NB4 (cell line): ENCODE results near the gene SLC22A2.

Source experiments
- DNase-seq: peaks from one replicate; pipeline ENCODE4 v3.0.0; 2010; ENCODE audit warnings: low read depth
- H3K4me3 ChIP-seq: one replicate; pipeline ENCODE4 v1.5.1; 2011; ENCODE audit warnings: mild to moderate bottlenecking, low read depth, low read length, moderate library complexity
- MYC ChIP-seq: IDR thresholded peaks from 2 replicates; pipeline ENCODE4 v1.6.1; 2011; ENCODE audit warnings: low read depth, low read length
- POLR2A ChIP-seq: IDR thresholded peaks from 2 replicates; pipeline ENCODE4 v1.6.1; 2011; ENCODE audit warnings: mild to moderate bottlenecking; ENCODE audit not compliant: insufficient read length; ENCODE audit errors: extremely low read depth
- TF ChIP-seq, protein P1 (sequence below): IDR thresholded peaks from 2 replicates; pipeline ENCODE4 v1.6.1; 2011; ENCODE audit warnings: low read depth, low read length
- TF ChIP-seq, protein P2 (sequence below): IDR thresholded peaks from one replicate; pipeline ENCODE4 v1.5.1; 2012; ENCODE audit warnings: low read depth, low read length

SLC22A2 gene

DNA sequence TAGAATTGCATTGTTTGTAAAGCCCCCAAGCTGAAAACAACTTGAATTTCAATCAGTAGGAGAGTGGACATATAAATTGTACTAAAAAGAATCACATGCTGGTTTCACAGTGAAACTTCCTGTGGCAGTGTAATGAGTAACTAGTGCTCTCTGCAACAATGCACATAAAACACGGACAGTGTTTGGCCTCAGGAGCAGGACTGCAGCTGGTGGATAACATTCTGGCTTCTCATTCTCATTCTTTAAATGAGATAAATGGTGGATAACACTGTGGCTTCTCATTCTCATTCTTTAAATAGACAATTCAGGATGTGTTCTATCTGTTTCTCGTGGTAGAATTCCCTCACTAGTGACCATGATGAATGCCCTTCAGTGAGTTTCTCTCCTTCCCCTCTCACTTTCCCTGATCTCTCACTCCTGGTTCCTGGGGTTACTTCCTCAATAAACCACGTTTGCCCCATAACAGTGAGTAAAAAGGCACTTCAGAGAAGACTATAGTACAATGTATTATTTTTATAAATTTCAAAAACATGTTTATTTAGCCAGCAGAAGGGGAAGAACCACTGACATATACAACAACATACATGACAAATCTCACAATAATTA lies 59.9 kb downstream of the SLC22A2 start:
- no peak overlapping the region for H3K4me3 ChIP-seq
- TF ChIP-seq, protein P1, sequence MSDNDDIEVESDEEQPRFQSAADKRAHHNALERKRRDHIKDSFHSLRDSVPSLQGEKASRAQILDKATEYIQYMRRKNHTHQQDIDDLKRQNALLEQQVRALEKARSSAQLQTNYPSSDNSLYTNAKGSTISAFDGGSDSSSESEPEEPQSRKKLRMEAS = no peak
- TF ChIP-seq, protein P2, sequence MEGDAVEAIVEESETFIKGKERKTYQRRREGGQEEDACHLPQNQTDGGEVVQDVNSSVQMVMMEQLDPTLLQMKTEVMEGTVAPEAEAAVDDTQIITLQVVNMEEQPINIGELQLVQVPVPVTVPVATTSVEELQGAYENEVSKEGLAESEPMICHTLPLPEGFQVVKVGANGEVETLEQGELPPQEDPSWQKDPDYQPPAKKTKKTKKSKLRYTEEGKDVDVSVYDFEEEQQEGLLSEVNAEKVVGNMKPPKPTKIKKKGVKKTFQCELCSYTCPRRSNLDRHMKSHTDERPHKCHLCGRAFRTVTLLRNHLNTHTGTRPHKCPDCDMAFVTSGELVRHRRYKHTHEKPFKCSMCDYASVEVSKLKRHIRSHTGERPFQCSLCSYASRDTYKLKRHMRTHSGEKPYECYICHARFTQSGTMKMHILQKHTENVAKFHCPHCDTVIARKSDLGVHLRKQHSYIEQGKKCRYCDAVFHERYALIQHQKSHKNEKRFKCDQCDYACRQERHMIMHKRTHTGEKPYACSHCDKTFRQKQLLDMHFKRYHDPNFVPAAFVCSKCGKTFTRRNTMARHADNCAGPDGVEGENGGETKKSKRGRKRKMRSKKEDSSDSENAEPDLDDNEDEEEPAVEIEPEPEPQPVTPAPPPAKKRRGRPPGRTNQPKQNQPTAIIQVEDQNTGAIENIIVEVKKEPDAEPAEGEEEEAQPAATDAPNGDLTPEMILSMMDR = no peak
- TF ChIP-seq POLR2A (no peak), MYC (no peak)
- DNase-seq = no peak

DNA sequence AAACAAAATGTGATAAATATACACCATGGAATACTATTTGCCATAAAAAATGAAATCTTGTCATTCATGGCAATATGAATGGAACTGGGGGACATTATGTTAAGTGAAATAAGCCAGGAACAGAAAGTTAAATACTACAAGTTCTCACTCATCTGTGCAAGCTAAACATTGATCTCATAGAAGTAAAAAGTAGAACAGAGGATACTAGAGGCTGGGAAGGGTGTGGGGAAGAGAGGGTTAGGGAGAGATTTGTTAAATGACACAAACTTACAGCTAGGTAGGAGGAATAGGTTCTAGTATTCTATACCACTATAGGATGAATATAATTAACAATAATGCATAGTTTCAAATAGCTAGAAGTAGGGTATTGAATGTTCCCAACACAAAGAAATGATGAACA lies 61.0 kb downstream of the SLC22A2 start:
- no peak overlapping the region for H3K4me3 ChIP-seq
- TF ChIP-seq POLR2A (no peak), MYC (no peak)
- TF ChIP-seq, protein P1 = no peak
- TF ChIP-seq, protein P2 = no peak
- no peak for DNase-seq

DNA sequence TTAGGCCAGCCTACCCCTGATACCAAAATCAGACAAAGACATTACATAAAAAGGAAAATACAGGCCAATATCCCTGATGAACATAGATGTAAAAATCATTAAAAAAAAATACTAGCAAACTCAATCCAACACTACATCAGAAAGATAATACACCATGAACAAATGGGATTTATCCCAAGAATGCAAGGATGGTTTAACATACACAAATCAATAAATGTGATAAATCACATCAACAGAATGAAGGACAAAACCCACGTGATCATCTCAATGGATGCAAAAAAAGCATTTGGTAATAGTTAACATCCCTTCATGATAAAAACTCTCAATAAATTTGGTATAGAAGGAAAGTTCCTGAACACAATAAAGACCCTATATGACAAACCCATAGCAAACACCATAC lies 63.8 kb downstream of the SLC22A2 start:
- no peak overlapping the region for H3K4me3 ChIP-seq
- no peak for DNase-seq
- TF ChIP-seq POLR2A (no peak), MYC (no peak)
- TF ChIP-seq, protein P2 = no peak
- TF ChIP-seq, protein P1 = no peak

DNA sequence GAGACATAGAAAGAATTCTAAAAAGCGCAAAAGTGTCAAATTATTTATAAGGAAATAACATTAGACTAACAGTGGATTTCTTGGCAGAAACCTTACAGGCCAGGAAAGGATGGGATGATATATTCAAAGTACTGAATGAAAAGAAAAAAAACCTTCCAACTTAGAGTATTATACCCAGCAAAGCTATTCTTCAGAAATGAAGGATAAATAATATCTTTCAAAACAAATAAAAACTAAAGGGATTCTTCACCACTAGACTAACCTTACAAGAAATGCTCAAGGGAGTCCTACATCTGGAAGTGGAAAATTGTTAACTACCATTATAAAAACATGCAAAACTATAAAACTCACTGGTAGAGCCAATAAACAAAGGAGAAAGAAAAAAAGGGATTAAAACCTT lies 65.8 kb downstream of the SLC22A2 start:
- no peak for DNase-seq
- H3K4me3 ChIP-seq = no peak overlapping the region
- no peak for TF ChIP-seq POLR2A
- TF ChIP-seq, protein P2 = no peak
- TF ChIP-seq MYC = no peak
- TF ChIP-seq, protein P1 = no peak

DNA sequence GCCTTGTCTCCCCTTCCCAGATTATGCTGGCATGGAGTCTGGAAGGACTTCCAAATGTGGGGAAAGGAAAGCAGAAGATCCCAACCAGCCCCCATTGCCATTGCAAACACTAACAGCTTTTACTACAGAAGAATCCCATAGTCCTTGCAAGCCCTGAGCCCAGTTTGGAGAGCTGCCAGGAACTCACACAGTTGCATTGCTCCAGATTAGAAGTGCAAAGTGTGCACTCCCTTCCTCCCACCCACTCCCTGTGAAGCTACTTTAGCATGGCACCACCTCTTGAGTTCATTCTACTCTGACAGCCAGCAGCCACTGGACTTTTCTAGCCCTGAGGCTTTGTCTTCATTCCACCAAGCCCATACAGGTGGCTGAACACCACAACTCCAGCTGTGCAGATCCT lies 67.6 kb downstream of the SLC22A2 start:
- DNase-seq = no peak
- no peak overlapping the region for H3K4me3 ChIP-seq
- TF ChIP-seq, protein P2 = no peak
- TF ChIP-seq, protein P1 = no peak
- TF ChIP-seq POLR2A (no peak), MYC (no peak)

DNA sequence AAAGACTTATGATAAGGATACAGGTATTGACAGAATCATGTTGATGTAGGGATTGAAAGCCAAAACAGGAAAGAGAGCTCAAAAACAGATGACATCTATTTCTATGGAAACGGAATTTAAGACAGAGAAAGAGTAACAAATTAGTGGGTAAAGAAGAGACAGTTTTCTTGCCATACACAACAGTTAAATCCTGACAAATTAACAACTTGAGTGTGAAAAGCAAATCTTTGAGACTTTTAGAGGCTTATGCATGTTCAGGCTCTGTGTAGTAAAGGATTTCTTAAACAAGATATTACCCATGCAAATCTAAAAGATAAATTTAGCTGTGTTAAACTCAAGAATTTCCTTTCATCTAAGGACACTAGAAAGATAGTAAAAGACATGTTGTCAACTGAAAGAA lies 68.5 kb downstream of the SLC22A2 start:
- DNase-seq = no peak
- no peak overlapping the region for H3K4me3 ChIP-seq
- TF ChIP-seq, protein P2 = no peak
- TF ChIP-seq POLR2A (no peak), MYC (no peak)
- TF ChIP-seq, protein P1 = no peak
